ENCODE data around the gene KRTAP5-5.

Gene KRTAP5-5

DNA sequence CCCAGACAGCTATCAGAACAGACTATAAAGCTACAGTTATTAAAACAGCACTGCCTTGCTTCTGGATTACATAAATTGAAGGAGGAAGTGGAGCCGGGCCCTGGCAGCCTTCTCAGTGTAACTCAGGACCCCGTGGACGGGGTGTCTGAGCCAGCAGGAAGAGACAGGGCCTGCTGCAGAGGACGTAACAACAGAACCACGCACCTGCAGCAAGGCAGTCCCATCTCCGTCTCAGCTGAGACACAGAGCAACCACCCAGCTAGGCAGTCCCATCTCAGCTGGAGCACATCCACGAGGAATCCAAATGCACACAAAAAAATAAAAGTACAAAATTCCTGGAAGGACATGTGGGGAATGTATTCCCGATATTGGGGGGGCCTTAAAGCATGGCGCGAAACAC, 50.3 kb downstream of the KRTAP5-5 start:
- DNase-seq (ENCODE audit: low read depth), result no peak
